Islet of Langerhans (tissue), 1 donor: ENCODE measurements around the gene PECR.
A peak's percentile ranks its signal among the peaks of the same experiment; 100 is the strongest.
"Not testable (repeated sequence)": the region's sequence is repeated elsewhere in the genome, so short reads cannot be mapped to it uniquely, and the experiment has no call there.

ENCODE experiments used
- FAIRE-seq: peaks from one replicate; lab custom pipeline; 2011; peaks lifted over from hg19 to GRCh38; lab: Jason Lieb, UNC

PECR gene

GRCh38 chr2:216029416-216030129 is 52.0 kb downstream of the PECR start:
- no peak for FAIRE-seq

GRCh38 chr2:216024779-216025336 is 56.8 kb downstream of the PECR start:
- FAIRE-seq, result no peak

GRCh38 chr2:216023055-216023648 is 58.5 kb downstream of the PECR start:
- FAIRE-seq, result peak; percentile 82

- no peak for FAIRE-seq
Observed at GRCh38 chr2:216021768-216022565, 59.6 kb downstream of the PECR start.

- no peak for FAIRE-seq
Observed at GRCh38 chr2:216018709-216019108, 62.9 kb downstream of the PECR start.

GRCh38 chr2:216017365-216017764 is 64.2 kb downstream of the PECR start:
- peak; percentile 45 for FAIRE-seq

- FAIRE-seq, result peak; percentile 64
Observed at GRCh38 chr2:216016581-216016980, 65.0 kb downstream of the PECR start.

GRCh38 chr2:216015722-216016464 is 65.7 kb downstream of the PECR start:
- FAIRE-seq, result no peak

GRCh38 chr2:216014986-216015385 is 66.6 kb downstream of the PECR start:
- no peak for FAIRE-seq

- FAIRE-seq, result no peak
Observed at GRCh38 chr2:216014006-216014405, 67.6 kb downstream of the PECR start.

- FAIRE-seq, result no peak
Observed at GRCh38 chr2:216013080-216013909, 68.3 kb downstream of the PECR start, which contains the start of gene MREG. Gene MREG (minus strand): TSS chr2:216013551. CDS start chr2:216013327, 224 bp downstream.

- no peak for FAIRE-seq
Observed at GRCh38 chr2:216012830-216013079, 68.9 kb downstream of the PECR start.

- peak; percentile 9 for FAIRE-seq
Observed at GRCh38 chr2:216012133-216012829, 69.3 kb downstream of the PECR start.

- not testable (repeated sequence) for FAIRE-seq
Observed at GRCh38 chr2:216009215-216009614, 72.4 kb downstream of the PECR start.

GRCh38 chr2:216008387-216008786 is 73.2 kb downstream of the PECR start:
- FAIRE-seq, result no peak

- FAIRE-seq, result no peak
Observed at GRCh38 chr2:216006164-216006663, 75.4 kb downstream of the PECR start.

GRCh38 chr2:216004697-216005283 is 76.8 kb downstream of the PECR start:
- FAIRE-seq, result no peak

- no peak for FAIRE-seq
Observed at GRCh38 chr2:216003876-216004696, 77.5 kb downstream of the PECR start.

GRCh38 chr2:216002693-216003092 is 78.9 kb downstream of the PECR start:
- no peak for FAIRE-seq
